ENCODE results near the gene LRFN3.

DNA sequence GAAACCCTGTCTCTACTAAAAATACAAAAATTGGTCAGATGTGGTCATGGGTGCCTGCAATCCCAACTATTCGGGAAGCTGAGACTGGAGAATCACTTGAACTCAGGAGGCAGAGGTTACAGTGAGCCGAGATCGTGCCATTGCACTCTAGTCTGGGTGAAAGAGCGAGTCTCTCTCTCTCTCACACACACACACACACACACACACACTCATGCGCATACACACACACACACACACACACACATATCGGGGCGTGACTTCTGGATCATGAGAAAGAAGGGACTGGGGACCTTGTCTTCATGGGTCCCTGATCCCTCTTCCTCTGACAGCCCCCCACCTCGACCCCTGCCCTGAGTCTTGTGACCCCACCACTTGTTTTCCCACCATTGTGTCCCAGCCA, 47.0 kb downstream of the LRFN3 start:
- TF ChIP-seq, protein P1, sequence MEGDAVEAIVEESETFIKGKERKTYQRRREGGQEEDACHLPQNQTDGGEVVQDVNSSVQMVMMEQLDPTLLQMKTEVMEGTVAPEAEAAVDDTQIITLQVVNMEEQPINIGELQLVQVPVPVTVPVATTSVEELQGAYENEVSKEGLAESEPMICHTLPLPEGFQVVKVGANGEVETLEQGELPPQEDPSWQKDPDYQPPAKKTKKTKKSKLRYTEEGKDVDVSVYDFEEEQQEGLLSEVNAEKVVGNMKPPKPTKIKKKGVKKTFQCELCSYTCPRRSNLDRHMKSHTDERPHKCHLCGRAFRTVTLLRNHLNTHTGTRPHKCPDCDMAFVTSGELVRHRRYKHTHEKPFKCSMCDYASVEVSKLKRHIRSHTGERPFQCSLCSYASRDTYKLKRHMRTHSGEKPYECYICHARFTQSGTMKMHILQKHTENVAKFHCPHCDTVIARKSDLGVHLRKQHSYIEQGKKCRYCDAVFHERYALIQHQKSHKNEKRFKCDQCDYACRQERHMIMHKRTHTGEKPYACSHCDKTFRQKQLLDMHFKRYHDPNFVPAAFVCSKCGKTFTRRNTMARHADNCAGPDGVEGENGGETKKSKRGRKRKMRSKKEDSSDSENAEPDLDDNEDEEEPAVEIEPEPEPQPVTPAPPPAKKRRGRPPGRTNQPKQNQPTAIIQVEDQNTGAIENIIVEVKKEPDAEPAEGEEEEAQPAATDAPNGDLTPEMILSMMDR (IDR thresholded peaks at IDR 0.05): no peak
- TF ChIP-seq POLR2A (IDR thresholded peaks at IDR 0.05): no peak

All from testis (tissue), 2 donors.